ENCODE results near the gene MTARC1. TPM values are rescaled to one million over a fixed set of nuclear protein-coding genes. Genes with fewer than 3 reads are reported as not detected.

MTARC1 gene
- polyA plus RNA-seq, 1 donor (not counting 4 experiments of a cell fraction or from before 2014, with no cell fraction given) = 2.1 TPM

DNA sequence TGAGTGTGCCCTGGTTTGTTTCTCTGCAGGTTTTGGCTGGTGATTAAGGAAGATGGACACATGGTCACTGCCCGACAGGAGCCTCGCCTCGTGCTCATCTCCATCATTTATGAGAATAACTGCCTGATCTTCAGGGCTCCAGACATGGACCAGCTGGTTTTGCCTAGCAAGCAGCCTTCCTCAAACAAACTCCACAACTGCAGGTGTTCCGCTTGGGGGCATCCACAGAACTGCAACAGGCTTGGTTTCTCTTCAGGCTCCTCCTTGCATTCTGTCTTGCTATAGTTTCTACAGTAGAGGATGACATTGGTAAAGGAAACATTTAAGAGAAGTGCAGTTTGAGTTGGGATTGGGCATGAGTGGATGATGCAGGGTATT is 31.8 kb upstream of the MTARC1 start:
- H3K27ac ChIP-seq (ENCODE audit: control insufficient read depth, insufficient read depth, low read length) = no peak overlapping the region
- no peak overlapping the region for H3K9ac ChIP-seq (ENCODE audit: control insufficient read depth, extremely low read depth, insufficient read depth, low read length)
- TF ChIP-seq EZH2 (IDR thresholded peaks at IDR 0.05; ENCODE audit: low read length) (no peak), CTCF (optimal IDR thresholded peaks at IDR 0.05 in 1 of 3, IDR thresholded peaks at IDR 0.05 in 1 of 3, conservative IDR thresholded peaks at IDR 0.05 in 1 of 3; ENCODE audit: extremely low read depth in 1 of 3, insufficient read depth in 2 of 3, low read length in 3 of 3) (no peak)
- no peaks in the 10 kb centered on the region for H3K27me3 ChIP-seq (ENCODE audit: control insufficient read depth, extremely low read depth, insufficient read depth, low read length)
- no peak overlapping the region for H2AFZ ChIP-seq (ENCODE audit: control insufficient read depth, low read length)
- dilution Hi-C loops (cut with MboI; ENCODE audit: extremely low pct_ligation_motif_present, low sequenced_read_pairs) = no loop called here
- H3K4me3 ChIP-seq (ENCODE audit: control insufficient read depth in 2 of 3, extremely low read depth in 1 of 3, insufficient read depth in 2 of 3, low read depth in 1 of 3, low read length in 3 of 3) = no peak overlapping the region
- H3K9me3 ChIP-seq (ENCODE audit: control insufficient read depth, low read depth, low read length) = no peaks in the 10 kb centered on the region
- FAIRE-seq (no peak), DNase-seq (ENCODE audit: low read depth, low spot score) (no peak)
- H3K36me3 ChIP-seq (ENCODE audit: control insufficient read depth in 2 of 2, extremely low read depth in 1 of 2, insufficient read depth in 2 of 2, low read length in 2 of 2) = no peaks in the 10 kb centered on the region
- H3K79me2 ChIP-seq (ENCODE audit: control insufficient read depth, insufficient read depth, low read length) = no peaks in the 10 kb centered on the region
- no peaks in the 10 kb centered on the region for H4K20me1 ChIP-seq (ENCODE audit: control insufficient read depth, extremely low read depth, insufficient read depth, low read length)
- H3K9me1 ChIP-seq (ENCODE audit: control insufficient read depth, extremely low read depth, insufficient read depth, low read length) = no peaks in the 10 kb centered on the region
- H3K4me1 ChIP-seq (ENCODE audit: control insufficient read depth, extremely low read depth, insufficient read depth, low read length) = no peaks in the 10 kb centered on the region
- no peak overlapping the region for H3K4me2 ChIP-seq (ENCODE audit: control insufficient read depth, extremely low read depth, insufficient read depth, low read depth, low read length)

DNA sequence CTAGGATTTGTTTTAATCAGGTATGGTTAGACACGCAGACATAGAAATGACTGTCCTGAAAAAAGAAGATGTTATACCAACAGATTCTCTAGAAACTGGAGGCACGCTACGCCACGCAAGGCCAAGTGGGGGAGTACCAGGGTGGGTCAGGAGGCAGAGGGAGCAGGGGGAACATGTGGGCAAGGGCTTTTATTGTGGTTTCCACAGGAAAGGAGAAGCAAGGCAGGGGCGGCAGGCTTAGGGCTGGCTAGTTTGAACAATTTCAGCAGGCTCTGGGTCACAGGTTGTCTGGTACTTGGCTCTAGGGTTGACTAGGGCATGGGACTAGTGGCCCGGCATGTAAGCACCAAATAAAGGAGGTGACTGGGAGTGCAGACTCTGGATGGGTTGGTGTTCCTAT is 31.4 kb upstream of the MTARC1 start:
- H3K9me3 ChIP-seq (ENCODE audit: control insufficient read depth, low read depth, low read length) = no peaks in the 10 kb centered on the region
- no peaks in the 10 kb centered on the region for H3K9me1 ChIP-seq (ENCODE audit: control insufficient read depth, extremely low read depth, insufficient read depth, low read length)
- H3K4me3 ChIP-seq (ENCODE audit: control insufficient read depth in 2 of 3, extremely low read depth in 1 of 3, insufficient read depth in 2 of 3, low read depth in 1 of 3, low read length in 3 of 3) = no peak overlapping the region
- H3K9ac ChIP-seq (ENCODE audit: control insufficient read depth, extremely low read depth, insufficient read depth, low read length) = no peak overlapping the region
- H3K79me2 ChIP-seq (ENCODE audit: control insufficient read depth, insufficient read depth, low read length) = no peaks in the 10 kb centered on the region
- dilution Hi-C loops (cut with MboI; ENCODE audit: extremely low pct_ligation_motif_present, low sequenced_read_pairs) = no loop called here
- H4K20me1 ChIP-seq (ENCODE audit: control insufficient read depth, extremely low read depth, insufficient read depth, low read length) = no peaks in the 10 kb centered on the region
- no peak overlapping the region for H2AFZ ChIP-seq (ENCODE audit: control insufficient read depth, low read length)
- TF ChIP-seq EZH2 (IDR thresholded peaks at IDR 0.05; ENCODE audit: low read length) (no peak), CTCF (optimal IDR thresholded peaks at IDR 0.05 in 1 of 3, IDR thresholded peaks at IDR 0.05 in 1 of 3, conservative IDR thresholded peaks at IDR 0.05 in 1 of 3; ENCODE audit: extremely low read depth in 1 of 3, insufficient read depth in 2 of 3, low read length in 3 of 3) (no peak)
- FAIRE-seq (no peak), DNase-seq (ENCODE audit: low read depth, low spot score) (no peak)
- no peaks in the 10 kb centered on the region for H3K4me1 ChIP-seq (ENCODE audit: control insufficient read depth, extremely low read depth, insufficient read depth, low read length)
- no peaks in the 10 kb centered on the region for H3K27me3 ChIP-seq (ENCODE audit: control insufficient read depth, extremely low read depth, insufficient read depth, low read length)
- no peak overlapping the region for H3K27ac ChIP-seq (ENCODE audit: control insufficient read depth, insufficient read depth, low read length)
- H3K4me2 ChIP-seq (ENCODE audit: control insufficient read depth, extremely low read depth, insufficient read depth, low read depth, low read length) = no peak overlapping the region
- H3K36me3 ChIP-seq (ENCODE audit: control insufficient read depth in 2 of 2, extremely low read depth in 1 of 2, insufficient read depth in 2 of 2, low read length in 2 of 2) = no peaks in the 10 kb centered on the region

Measured in keratinocyte (primary cell).